GM21529 (cell line): ENCODE results near the gene CHD6.
"Not testable (repeated sequence)": the region's sequence is repeated elsewhere in the genome, so short reads cannot be mapped to it uniquely, and the experiment has no call there.

ENCODE experiments used
- ATAC-seq: cut with Tn5 transposase; IDR thresholded peaks from one replicate; pipeline ENCODE4 v1.9.1; 2021; ENCODE audit not compliant: unreplicated experiment

The CHD6 gene

DNA sequence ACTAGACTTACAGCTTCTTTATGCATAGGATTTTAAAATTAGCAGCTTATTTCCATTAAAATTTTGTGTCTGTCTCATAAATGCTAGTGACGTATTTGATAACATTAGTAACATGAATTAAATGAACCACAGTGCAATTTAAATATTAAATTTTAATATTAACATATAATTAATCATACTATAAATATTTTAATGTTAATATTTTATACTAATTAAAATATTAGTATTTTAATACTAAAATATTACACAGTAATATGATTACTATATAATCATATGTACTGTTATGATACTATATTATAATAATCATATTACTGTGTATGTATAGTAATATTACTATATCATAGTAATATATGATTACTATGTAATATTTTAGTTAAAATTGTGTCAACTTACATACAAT, 73.7 kb downstream of the CHD6 start:
- ATAC-seq = no peak

DNA sequence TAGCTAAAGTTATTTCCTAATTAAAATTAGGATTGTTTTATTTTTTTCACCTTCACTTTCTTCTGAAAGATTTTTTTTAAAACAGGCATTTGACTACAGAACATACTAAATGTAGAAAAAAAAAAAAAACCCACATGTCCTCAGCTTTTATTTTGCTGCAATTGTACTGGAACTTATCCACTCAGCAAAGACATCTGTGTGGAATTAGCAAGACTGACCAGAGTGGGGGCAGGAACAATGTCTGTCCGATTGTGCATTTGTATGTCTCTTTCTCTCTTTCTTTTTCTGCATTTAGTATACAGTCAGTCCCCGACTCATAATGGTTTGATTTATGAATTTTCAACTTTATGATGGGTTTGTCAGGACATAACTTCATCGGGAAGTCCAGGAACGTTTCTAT, 77.3 kb downstream of the CHD6 start:
- no peak for ATAC-seq

DNA sequence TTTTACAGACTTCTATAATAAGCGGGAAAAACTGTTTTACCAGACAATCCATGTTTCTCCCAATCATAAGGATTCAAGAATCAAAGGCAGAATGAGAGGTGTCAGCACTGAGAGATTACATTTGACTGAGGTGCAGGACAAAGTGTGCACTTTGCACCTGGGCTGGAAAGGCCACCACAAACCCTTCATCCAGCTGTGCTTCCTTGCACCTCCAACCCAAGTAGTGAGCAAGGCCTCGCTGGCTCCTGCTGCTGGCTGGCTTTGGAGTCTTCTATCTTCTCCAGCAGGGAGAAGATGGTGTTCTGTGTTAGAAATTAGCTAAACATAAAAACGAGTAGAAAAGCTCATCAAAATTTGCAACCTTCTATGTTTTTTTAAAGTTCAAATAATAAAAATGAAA, 77.7 kb downstream of the CHD6 start:
- ATAC-seq = no peak

DNA sequence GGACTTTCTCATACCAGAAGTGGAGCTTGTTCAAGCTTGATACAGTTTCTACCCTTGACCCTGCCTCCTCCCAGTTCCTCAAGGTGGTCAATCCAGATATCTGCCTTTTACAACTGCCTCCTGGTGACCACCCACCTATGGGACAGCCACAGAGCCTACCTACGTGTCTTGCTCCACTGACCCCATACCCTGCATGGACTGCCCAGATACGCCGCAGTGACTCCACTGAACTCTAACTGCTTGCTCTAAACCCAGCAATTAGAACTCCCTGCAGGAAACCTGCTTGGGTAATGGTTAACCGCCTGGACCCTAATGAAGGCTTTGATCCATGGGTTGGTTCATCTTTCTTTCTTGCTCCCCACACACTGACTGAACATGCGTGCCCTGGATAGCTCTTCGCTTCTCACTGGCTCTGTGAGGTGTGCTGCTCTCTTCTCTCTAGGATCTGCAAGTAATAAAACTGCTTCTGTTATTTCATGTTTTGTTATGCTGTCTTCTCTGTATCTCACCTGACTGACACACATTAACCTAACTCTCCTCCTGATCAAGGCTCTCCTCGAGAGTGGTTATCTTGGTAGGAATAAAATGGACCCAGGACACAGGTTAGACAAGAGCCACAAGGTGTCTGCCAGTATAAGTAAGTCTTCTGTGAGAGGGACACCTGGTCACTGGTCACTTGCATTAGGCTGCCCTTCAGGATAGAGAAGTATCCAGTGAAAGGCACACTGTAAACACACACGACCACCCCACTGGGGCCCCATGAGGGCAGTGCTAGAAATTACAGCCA, 79.2 kb downstream of the CHD6 start:
- no peak for ATAC-seq

DNA sequence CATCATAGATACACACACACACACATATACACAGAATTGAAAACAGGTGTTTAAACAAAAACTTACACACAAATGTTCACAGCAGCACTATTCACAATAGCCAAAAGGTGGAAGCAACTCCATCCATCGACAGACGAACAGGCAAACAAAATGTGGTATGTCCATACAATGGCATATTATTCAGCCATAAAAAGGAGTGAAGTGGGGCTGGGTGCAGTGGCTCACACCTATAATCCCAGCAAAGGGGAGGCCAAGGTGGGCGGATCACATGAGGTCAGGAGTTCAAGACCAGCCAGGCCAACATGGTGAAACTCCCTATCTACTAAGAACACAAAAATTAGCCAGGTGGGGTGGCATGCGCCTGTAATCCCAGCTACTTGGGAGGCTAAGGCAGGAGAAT, 80.3 kb downstream of the CHD6 start:
- no peak for ATAC-seq

DNA sequence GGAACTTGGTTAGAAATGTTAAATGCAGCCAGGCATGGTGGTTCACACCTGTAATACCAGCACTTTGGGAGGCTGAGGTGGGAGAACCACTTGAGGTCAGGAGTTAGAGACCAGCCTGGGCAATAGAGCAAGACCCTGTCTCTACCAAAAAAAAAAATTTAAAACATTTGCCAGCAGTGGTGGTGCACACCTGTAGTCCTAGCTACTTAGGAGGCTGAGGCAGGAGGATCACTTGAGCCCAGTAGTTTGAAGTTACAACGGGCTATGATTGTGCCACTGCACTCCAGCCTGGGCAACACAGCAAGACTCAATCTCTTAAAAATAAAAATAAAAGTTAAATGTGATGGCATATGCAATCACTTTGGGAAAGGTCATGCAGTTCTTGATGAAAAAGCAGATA, 82.6 kb downstream of the CHD6 start:
- not testable (repeated sequence) for ATAC-seq

DNA sequence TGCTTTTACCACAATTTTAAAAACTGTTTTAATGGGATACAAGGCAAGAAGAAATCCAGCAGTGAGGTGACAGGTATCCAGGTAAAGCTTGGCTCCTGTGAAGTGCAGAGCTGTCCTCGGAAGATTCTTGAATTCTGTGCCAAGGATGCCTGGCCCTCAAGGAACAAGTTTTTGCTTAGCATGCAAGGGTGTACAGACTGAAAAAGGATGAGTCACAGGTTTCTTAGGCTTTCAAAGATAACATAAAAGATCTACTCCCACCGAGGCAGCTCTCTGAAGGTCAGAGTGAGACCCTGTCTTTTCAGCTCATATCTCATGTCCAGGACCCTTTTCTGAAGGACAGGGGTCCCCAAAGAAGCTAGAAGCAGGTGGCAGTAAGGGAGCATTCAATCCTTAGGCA, 83.3 kb downstream of the CHD6 start:
- no peak for ATAC-seq

DNA sequence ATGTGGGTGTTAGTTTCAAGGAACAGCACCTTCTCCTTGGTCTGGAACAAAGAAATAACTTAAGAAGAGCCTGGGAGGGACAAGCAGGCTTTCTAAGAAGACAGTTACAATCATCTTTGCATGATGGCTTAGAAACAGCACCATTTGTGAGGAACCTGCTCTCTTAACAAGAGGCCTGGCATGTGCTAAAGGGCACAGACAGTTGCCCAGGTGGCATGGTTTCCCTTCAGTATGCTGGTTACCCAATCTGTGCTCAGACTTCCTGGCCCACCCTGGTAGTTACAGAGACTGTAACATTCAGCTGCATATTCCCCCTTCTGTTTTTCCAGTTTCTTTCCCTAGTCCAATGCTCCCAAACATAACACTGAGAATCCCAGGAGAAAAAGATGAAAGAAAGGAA, 84.0 kb downstream of the CHD6 start:
- no peak for ATAC-seq

DNA sequence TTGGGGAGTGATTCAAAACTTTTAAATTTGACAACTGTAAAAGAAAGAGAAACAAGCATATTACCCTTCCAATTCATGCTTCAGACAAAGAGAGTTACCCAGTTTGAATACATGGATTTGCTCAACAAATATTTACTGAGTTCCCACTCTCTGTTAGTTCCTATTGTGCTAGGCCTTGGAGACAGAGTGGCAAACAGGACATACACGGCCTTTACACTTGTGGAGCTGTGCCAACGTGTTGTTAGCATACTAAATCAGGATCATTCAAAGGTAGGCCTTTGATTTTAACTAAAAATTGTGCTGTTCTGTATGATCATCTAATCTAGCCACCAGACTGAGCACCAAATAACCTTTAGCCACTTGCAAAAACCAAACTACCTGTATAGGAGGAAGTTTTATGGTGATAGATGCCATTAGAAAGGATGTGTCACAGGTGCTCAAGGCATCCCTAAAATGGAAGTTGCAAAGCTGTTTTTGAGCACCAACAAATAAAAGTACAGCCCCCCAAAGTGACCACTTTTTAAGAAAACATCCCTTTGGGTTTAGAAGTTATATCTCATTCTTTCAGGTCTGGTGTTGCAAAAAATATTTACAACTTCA, 84.5 kb downstream of the CHD6 start:
- ATAC-seq = no peak

DNA sequence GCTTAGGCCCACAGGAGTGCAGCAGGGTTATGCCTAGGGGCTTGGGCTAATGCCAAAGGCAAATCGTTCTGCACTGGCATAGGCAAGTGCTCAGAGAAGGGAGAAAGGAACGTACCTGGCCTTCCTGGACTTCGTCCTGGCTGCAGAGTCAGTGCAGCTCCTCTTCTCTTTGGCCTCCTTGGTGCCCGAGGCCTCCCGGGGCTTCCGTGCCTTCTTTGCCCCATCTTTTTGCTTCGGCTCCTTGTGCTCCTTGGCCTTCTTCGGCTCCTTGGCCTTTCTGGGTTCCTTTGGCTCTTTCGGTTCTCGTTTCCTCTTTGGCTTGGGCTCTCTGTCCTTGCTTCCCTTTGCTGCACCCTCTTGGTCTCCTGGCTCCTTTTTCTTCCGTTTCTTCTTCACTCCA, 85.2 kb downstream of the CHD6 start:
- ATAC-seq = no peak

DNA sequence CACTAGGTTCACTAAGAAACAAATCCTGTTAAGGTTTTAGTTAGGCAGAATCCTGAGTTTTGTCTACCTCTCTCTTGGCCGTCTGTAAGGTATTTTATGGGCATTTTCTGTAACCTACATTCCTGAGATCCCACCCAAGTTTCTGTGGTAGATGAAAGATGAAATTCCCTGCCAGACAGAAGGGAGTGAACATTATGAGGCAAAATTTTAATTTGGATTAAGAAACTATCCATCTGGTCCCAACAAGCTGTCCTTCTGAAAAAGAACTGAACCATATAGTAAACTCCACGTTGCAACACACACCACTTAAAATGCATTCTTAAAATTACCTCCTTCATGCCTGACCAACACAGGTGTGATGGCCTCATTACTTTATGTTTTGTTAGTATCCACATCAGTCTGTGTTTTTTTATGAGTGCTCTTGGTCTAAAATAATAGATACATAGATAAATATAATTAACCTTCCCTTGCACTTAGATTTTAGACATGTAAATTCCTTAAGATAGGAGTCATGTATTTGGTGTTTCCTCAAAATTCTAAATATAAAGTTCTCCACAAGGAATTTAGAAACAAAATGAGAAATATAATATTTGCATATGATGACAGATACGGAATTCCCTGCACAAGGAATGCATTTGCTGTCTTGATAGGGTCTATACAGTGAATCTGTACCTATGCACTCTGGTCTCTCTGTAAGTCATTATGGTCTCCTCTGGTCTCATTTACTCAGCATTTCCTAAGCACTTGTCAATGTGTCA, 86.5 kb downstream of the CHD6 start:
- ATAC-seq = no peak

DNA sequence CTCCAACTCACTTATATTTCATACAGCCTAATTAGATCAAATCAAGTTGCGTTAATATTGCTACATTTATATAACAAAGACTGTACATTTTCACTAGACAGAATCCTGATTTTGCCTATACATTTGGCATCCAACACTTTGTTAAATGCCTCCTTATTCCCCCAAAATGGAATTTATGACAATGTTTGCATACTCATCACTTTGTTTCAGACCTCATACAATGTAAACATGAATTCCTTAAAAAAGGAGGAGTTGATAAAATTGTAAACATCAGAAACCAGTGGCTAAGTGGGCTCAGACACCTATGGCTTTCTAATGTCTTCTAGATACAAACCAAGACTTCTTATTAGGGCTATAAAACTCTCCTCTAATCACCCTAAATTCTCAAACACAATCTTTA, 87.3 kb downstream of the CHD6 start:
- no peak for ATAC-seq

DNA sequence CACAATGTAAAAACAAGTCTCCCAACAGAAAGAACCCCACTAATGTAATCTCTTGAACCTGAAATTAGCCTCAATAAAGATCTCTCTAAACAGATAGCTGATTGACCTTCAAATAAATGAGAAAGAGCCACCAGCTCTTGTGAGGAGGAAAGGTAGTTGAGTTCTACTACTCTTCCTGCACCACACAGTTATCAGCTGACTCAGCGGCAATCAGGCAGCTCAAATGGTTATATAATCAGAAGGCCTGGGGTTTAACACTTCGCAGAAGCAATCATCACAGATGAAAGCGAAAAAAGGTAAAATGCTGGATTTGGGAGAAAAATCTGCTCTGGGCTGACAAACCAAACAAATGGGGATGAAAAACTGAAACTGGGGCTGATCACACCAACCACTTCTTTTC, 91.8 kb downstream of the CHD6 start:
- no peak for ATAC-seq

DNA sequence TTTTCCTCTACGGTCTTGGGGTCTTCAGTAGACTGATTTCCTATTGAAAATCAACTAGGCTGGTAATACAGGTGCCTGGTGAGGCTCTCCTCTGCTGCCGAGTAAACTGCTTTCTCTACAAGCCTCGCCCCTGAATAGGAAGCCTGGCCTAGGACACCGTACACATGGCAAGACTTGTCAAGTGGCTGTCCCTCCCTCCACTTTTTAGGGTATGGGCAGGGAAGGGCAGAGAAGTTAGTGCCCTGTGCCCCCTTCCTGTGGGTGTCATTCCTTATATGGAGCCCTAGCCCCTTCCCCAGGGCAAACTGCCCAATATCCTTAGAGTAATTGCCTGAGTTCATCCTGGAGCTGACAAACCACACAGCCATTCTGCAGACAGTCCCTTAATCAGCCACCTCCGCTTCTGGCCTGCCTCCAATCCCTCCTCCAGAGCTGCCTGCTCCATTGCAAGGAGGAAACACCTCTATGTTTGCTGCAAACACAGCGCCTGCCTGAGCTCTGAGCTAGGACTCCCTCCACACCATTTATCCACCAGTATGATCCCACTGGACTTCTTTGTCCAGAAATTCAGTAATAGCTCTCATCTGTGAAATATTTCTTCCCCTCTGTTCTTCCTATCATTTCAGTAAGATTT, 93.1 kb downstream of the CHD6 start:
- no peak for ATAC-seq

DNA sequence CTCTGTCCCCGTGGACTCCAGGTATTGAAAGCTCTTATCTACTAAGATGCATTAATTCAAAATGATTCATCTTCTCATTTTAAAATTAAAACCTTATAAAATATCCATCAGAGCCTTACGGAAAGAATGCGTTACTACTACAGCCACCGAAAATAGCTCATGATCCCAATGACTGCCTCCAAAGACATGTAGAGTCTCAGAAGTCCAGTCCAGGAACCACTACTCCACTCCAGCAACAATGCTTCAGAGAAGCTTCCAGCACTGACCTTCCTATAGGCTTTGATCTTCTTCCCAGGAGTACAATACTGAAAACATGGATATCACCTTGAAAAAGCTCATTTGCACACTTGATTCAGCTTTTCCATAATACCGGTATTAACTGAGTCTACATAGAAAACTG, 94.3 kb downstream of the CHD6 start:
- ATAC-seq = no peak

DNA sequence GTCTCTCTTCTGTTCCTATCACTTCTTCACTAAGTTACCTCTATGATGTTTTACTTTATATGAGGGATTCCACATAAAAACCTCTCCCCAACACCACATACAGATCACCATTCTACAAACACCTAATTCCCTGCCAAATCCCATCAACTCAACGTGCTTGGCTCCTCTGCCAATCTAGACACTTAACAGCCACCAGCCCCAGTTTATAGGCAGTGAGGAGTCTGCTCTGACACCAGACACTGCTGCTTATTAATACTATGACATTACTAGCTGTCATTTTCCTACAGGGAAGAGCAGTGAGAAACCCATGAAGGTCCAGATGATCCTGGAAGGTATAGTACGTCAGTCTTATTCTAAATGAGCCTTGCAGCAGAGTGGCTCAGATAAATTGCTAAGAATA, 104.3 kb downstream of the CHD6 start:
- ATAC-seq = no peak

DNA sequence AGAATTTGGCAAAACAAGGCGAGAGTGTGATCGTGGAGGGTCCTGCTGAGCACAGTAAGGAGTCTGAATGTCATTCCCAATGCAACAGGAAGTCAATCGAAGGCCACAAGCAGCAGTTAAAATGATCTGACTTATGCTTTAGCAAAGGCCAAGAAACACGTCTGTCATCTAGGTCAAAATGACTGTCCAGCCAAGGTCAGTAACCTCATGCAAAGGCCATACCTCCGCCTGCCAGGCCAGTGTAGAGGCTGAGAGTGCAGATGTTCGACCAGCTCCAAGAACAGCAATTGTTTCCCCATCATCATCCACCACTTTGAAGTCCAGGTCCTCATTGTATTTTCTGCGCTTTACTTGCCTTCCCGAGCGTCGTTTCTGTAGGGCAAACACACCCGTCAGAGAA, 105.6 kb downstream of the CHD6 start:
- no peak for ATAC-seq

DNA sequence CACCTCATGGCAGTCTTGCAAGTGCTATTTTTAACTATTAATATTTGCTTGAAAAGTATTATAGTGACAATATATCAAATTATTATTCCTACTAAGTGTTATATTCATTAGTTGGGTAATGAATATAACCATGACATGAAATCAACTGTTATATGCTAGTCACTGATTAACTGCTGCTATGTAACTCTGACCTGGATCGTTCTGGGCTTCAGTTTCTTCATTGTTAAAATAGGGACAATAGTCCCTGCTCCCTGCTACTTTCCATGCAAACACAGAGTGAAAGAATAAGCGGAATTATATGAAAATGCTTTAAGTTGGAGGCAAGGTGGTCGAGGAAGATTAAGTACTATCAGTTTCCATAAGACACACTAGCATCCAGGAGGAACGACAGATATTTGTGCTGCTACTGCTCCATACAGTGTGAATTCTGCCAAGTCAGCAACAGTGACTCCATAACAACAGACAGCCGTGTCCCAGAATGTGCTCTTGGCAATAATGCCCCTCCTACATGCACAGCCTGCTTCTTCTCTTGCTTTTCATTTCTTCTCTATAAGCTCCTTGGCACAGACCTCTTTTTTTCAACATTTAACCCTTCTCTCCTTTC, 107.2 kb downstream of the CHD6 start:
- no peak for ATAC-seq

DNA sequence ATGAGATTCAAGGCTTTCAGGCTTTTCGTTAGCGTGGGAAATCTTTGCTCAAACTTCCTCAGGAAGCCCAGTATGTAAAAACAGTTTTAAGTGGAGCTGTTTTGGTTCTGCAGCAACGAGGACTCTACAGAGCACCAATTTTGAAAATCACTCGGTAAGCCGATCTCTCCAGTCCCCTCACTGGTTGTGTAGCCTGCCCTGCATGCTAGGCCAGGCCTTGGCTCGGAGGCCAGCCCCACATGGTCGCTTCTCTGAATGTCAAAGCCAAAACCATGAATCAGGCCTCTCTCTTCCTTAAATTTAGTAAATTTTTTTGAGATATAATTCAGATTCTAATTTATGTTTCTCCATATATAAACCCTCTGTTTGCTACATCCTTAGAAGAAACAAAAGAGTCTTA, 108.0 kb downstream of the CHD6 start:
- ATAC-seq = no peak

DNA sequence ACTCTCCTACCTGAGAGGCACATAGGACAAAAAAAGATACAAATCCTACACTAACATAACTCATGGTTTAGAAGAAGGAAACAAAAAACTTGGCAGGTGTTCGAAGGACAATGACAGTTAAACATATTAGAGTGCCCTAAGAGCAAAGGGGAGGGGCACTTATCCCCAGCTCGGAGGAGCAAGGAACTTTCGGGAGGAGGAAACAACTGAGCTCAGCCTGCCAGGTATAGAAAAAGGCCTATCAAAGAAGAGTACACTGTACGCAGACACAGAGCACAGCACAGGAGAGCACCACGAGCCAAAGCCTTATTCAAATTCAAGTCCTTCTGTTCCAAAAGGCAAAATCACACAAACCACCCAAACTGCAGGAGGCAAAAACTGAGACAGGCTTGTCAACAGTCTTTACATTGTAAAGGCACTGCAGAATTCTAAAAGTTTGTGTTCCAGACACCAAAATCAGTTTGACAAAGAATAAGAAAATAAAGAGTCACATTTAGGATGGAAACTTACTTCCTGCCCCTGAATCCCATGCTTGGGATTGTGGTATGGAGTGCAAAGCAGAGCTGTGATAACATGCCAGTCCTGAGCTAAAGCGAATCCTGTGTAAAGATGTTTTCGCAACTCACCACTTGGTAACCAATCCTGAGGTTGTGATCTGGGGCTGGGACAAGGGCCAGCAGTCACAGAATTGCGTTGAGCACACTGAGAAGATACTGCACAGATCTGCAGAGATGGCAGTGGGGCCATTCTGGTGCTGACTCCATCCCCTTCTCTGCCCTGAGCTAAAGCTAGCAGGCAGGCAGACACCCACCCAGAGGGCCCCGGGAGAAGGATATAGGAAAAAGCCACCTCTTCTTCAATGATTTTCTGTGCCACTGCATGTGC, 108.6 kb downstream of the CHD6 start:
- ATAC-seq = no peak
